Ishikawa (cell line): ENCODE data around the gene CDC5L.

Experiments
- CEBPB ChIP-seq: IDR thresholded peaks from 2 replicates; pipeline ENCODE4 v1.6.1; 2012
- CREB1 ChIP-seq: IDR thresholded peaks from 2 replicates; pipeline ENCODE4 v1.6.1; 2012; ENCODE audit warnings: low read depth
- EGR1 ChIP-seq: IDR thresholded peaks from 2 replicates; pipeline ENCODE4 v1.6.1; 2012
- EP300 ChIP-seq: IDR thresholded peaks from 2 replicates; pipeline ENCODE4 v1.6.1; 2012; ENCODE audit warnings: borderline replicate concordance
- FOXM1 ChIP-seq: IDR thresholded peaks from 2 replicates; pipeline ENCODE4 v1.6.1; 2012; ENCODE audit warnings: low read depth, borderline replicate concordance
- MAX ChIP-seq: IDR thresholded peaks from 2 replicates; pipeline ENCODE4 v1.6.1; 2012
- NFIC ChIP-seq: IDR thresholded peaks from 2 replicates; pipeline ENCODE4 v1.6.1; 2012
- RAD21 ChIP-seq: IDR thresholded peaks from 2 replicates; pipeline ENCODE4 v1.6.1; 2012; ENCODE audit warnings: low read depth
- REST ChIP-seq: IDR thresholded peaks from 2 replicates; pipeline ENCODE4 v1.6.1; 2012; ENCODE audit warnings: low read depth, mild to moderate bottlenecking
- TAF1 ChIP-seq: IDR thresholded peaks from 2 replicates; pipeline ENCODE4 v1.6.1; 2012; ENCODE audit warnings: low read depth, mild to moderate bottlenecking
- TCF12 ChIP-seq: IDR thresholded peaks from 2 replicates; pipeline ENCODE4 v1.6.1; 2012; ENCODE audit warnings: low read depth
- TEAD4 ChIP-seq: IDR thresholded peaks from 2 replicates; pipeline ENCODE4 v1.6.1; 2012
- USF1 ChIP-seq: IDR thresholded peaks from 2 replicates; pipeline ENCODE4 v1.6.1; 2012
- YY1 ChIP-seq: IDR thresholded peaks from 2 replicates; pipeline ENCODE4 v1.6.1; 2012; ENCODE audit warnings: low read depth
- ZBTB7A ChIP-seq: IDR thresholded peaks from 2 replicates; pipeline ENCODE4 v1.6.1; 2012; ENCODE audit warnings: low read depth

The CDC5L gene

GRCh38 chr6:44395501-44395900 lies 8.0 kb downstream of the CDC5L start:
- no peak for TF ChIP-seq RAD21
- TF ChIP-seq EGR1, result no peak
- TF ChIP-seq TAF1, result no peak
- TF ChIP-seq TCF12, result no peak
- no peak for TF ChIP-seq ZBTB7A
- TF ChIP-seq REST, result no peak
- no peak for TF ChIP-seq CEBPB
- no peak for TF ChIP-seq EP300
- TF ChIP-seq MAX, result no peak
- TF ChIP-seq CREB1, result no peak
- TF ChIP-seq TEAD4, result no peak
- TF ChIP-seq NFIC, result no peak
- TF ChIP-seq YY1, result no peak
- TF ChIP-seq FOXM1, result no peak
- TF ChIP-seq USF1, result no peak

- TF ChIP-seq USF1, result no peak
- no peak for TF ChIP-seq TAF1
- TF ChIP-seq YY1, result no peak
- no peak for TF ChIP-seq MAX
- no peak for TF ChIP-seq NFIC
- no peak for TF ChIP-seq EGR1
- TF ChIP-seq TCF12, result no peak
- TF ChIP-seq RAD21, result no peak
- TF ChIP-seq ZBTB7A, result no peak
- no peak for TF ChIP-seq TEAD4
- no peak for TF ChIP-seq EP300
- no peak for TF ChIP-seq REST
- TF ChIP-seq CEBPB, result no peak
- TF ChIP-seq FOXM1, result no peak
- no peak for TF ChIP-seq CREB1
These were observed 9.5 kb downstream of the CDC5L start for GRCh38 chr6:44396968-44397367.

GRCh38 chr6:44397424-44398164 lies 10.1 kb downstream of the CDC5L start:
- TF ChIP-seq EGR1 (no peak), EP300 (no peak), CREB1 (no peak), NFIC (no peak), YY1 (no peak), REST (no peak), TAF1 (no peak)

GRCh38 chr6:44399991-44400390 lies 12.5 kb downstream of the CDC5L start:
- TF ChIP-seq EGR1, result no peak
- TF ChIP-seq CREB1, result no peak
- TF ChIP-seq CEBPB, result no peak
- TF ChIP-seq USF1, result no peak
- no peak for TF ChIP-seq TCF12
- no peak for TF ChIP-seq ZBTB7A
- TF ChIP-seq RAD21, result no peak
- TF ChIP-seq MAX, result no peak
- TF ChIP-seq TEAD4, result no peak
- no peak for TF ChIP-seq EP300
